ENCODE measurements around the gene TXLNB. TPM values are rescaled to one million over a fixed set of nuclear protein-coding genes. Genes with fewer than 3 reads are reported as not detected.
"Not testable (repeated sequence)": the region's sequence is repeated elsewhere in the genome, so short reads cannot be mapped to it uniquely, and the experiment has no call there.

Gene TXLNB
- total RNA-seq, 1 experiment from 2014 or later = 0.22 TPM

GRCh38 chr6:139235661-139236060 is 56.1 kb downstream of the TXLNB start:
- H3K9ac ChIP-seq (ENCODE audit: low read length) = no peak overlapping the region
- POLR2A ChIA-PET (ENCODE audit: unreplicated experiment) = no interaction called here
- no peaks in the 10 kb centered on the region for H3F3A ChIP-seq (ENCODE audit: low read length, unreplicated experiment)
- H4K20me1 ChIP-seq (ENCODE audit: low read length) = no peaks in the 10 kb centered on the region
- H3K27ac ChIP-seq (ENCODE audit: low read length) = no peak overlapping the region
- H3K36me3 ChIP-seq (ENCODE audit: low read depth, low read length) = no peaks in the 10 kb centered on the region
- H3K9me2 ChIP-seq (replicated peaks; ENCODE audit: low read length) = no peaks in the 10 kb centered on the region
- BruUV-seq (replicated peaks) = no TSS peak
- DNase-seq (no peak), ATAC-seq (no peak)
- H3K9me3 ChIP-seq (ENCODE audit: low read length) = no peaks in the 10 kb centered on the region
- H3K4me1 ChIP-seq (ENCODE audit: insufficient read depth, low read length) = 0 out of 2 replicates have a peak, but pooled peaks cover 4% of the 10 kb centered on the region
- H3K79me2 ChIP-seq (ENCODE audit: low read length) = no peaks in the 10 kb centered on the region
- H3K4me2 ChIP-seq (ENCODE audit: low read length) = no peak overlapping the region
- H3K4me3 ChIP-seq (ENCODE audit: low read length) = no peak overlapping the region
- TF ChIP-seq EZH2 (IDR thresholded peaks at IDR 0.05; ENCODE audit: low read length, unreplicated experiment) (no peak), EZH2phosphoT487 (IDR thresholded peaks at IDR 0.05; ENCODE audit: borderline replicate concordance, low read length) (no peak), CTCF (conservative IDR thresholded peaks at IDR 0.05; ENCODE audit: low read depth, low read length) (no peak)
- no peaks in the 10 kb centered on the region for H3K27me3 ChIP-seq (ENCODE audit: low read length)
- intact Hi-C loops (cut with micrococcal nuclease) = no loop called here
- CTCF ChIA-PET = no interaction called here
- H2AFZ ChIP-seq (ENCODE audit: low read length) = no peak overlapping the region

- H4K20me1 ChIP-seq (ENCODE audit: low read length); H3K27ac ChIP-seq (ENCODE audit: low read length); BruUV-seq (replicated peaks); H3K4me1 ChIP-seq (ENCODE audit: insufficient read depth, low read length); H3K9me3 ChIP-seq (ENCODE audit: low read length); CTCF ChIA-PET; H2AFZ ChIP-seq (ENCODE audit: low read length); H3K4me2 ChIP-seq (ENCODE audit: low read length); ATAC-seq; H3K79me2 ChIP-seq (ENCODE audit: low read length); POLR2A ChIA-PET (ENCODE audit: unreplicated experiment); H3K4me3 ChIP-seq (ENCODE audit: low read length); H3K9ac ChIP-seq (ENCODE audit: low read length); H3F3A ChIP-seq (ENCODE audit: low read length, unreplicated experiment); H3K36me3 ChIP-seq (ENCODE audit: low read depth, low read length); DNase-seq; H3K9me2 ChIP-seq (replicated peaks; ENCODE audit: low read length); H3K27me3 ChIP-seq (ENCODE audit: low read length): not testable (repeated sequence)
- intact Hi-C loops (cut with micrococcal nuclease) = loop anchor here (5.0 kb wide), 1 partner anchor 73 kb away; no protein-coding TSS in a partner anchor
Measured at GRCh38 chr6:139234193-139234592, 57.6 kb downstream of the TXLNB start.

- Histone ChIP-seq H3K4me2 (ENCODE audit: low read length) (no peak overlapping the region), H3K79me2 (ENCODE audit: low read length) (no peaks in the 10 kb centered on the region), H3K36me3 (ENCODE audit: low read depth, low read length) (no peaks in the 10 kb centered on the region), H3K27ac (ENCODE audit: low read length) (no peak overlapping the region), H3K9ac (ENCODE audit: low read length) (no peak overlapping the region), H2AFZ (ENCODE audit: low read length) (no peak overlapping the region), H3F3A (ENCODE audit: low read length, unreplicated experiment) (no peaks in the 10 kb centered on the region), H3K4me3 (ENCODE audit: low read length) (no peak overlapping the region), H3K9me2 (replicated peaks; ENCODE audit: low read length) (no peaks in the 10 kb centered on the region), H3K9me3 (ENCODE audit: low read length) (no peaks in the 10 kb centered on the region), H3K27me3 (ENCODE audit: low read length) (no peaks in the 10 kb centered on the region), H3K4me1 (ENCODE audit: insufficient read depth, low read length) (0 out of 2 replicates have a peak, but pooled peaks cover 4% of the 10 kb centered on the region), H4K20me1 (ENCODE audit: low read length) (no peaks in the 10 kb centered on the region)
- CTCF ChIA-PET = interaction anchor here (0.6 to 1.4 kb wide), 6 partner anchors 12 to 139 kb away, joined by 3 to 37 read pairs (median 7); no protein-coding TSS in a partner anchor
- DNase-seq (no peak), ATAC-seq (no peak; the same call in 1 of the 2 replicates)
- POLR2A ChIA-PET (ENCODE audit: unreplicated experiment) = interaction anchor here (0.6 kb wide), 1 partner anchor 378 kb away, joined by 4 read pairs; no protein-coding TSS in a partner anchor
- no peak for TF ChIP-seq EZH2phosphoT487 (IDR thresholded peaks at IDR 0.05; ENCODE audit: borderline replicate concordance, low read length)
- no peak for TF ChIP-seq EZH2 (IDR thresholded peaks at IDR 0.05; ENCODE audit: low read length, unreplicated experiment)
- intact Hi-C loops (cut with micrococcal nuclease) = loop anchor here (5.0 kb wide), 1 partner anchor 76 kb away; no protein-coding TSS in a partner anchor
- no TSS peak for BruUV-seq (replicated peaks)
Measured at GRCh38 chr6:139231206-139231605, 60.6 kb downstream of the TXLNB start.

Data from PC-3 (cell line).